HEK293 (cell line): Measurements from ENCODE around the gene MEX3C.

Source experiments
- GLIS2 ChIP-seq: fragments of 450-650 bp; formaldehyde crosslinking; IDR thresholded peaks from 2 replicates; pipeline ENCODE4 v1.5.1; 2016; ENCODE audit warnings: missing biosample characterization, missing genetic modification characterization
- HOXC10 ChIP-seq: sonication (generic); formaldehyde crosslinking; IDR thresholded peaks from 2 replicates; pipeline ENCODE4 v1.8.1; 2023; ENCODE audit warnings: mild to moderate bottlenecking, missing genetic modification reagents
- HOXD13 ChIP-seq: sonication (generic); formaldehyde crosslinking; IDR thresholded peaks from 2 replicates; pipeline ENCODE4 v1.8.0; 2022; ENCODE audit warnings: missing genetic modification reagents, borderline replicate concordance
- KLF1 ChIP-seq: fragments of 450-650 bp; formaldehyde crosslinking; IDR thresholded peaks from 2 replicates; pipeline ENCODE4 v1.5.1; 2016; ENCODE audit warnings: missing biosample characterization, missing genetic modification characterization
- KLF16 ChIP-seq: fragments of 450-650 bp; formaldehyde crosslinking; IDR thresholded peaks from 2 replicates; pipeline ENCODE4 v1.5.1; 2017; ENCODE audit warnings: missing biosample characterization, missing genetic modification characterization
- MZF1 ChIP-seq: fragments of 450-650 bp; formaldehyde crosslinking; IDR thresholded peaks from 2 replicates; pipeline ENCODE4 v1.5.1; 2017; ENCODE audit warnings: missing biosample characterization, missing genetic modification characterization, borderline replicate concordance
- SP3 ChIP-seq: fragments of 450-650 bp; formaldehyde crosslinking; IDR thresholded peaks from 2 replicates; pipeline ENCODE4 v1.5.1; 2016; ENCODE audit warnings: missing biosample characterization, missing genetic modification characterization
- SP7 ChIP-seq: fragments of 450-650 bp; formaldehyde crosslinking; IDR thresholded peaks from 2 replicates; pipeline ENCODE4 v1.5.1; 2016; ENCODE audit warnings: missing biosample characterization, missing genetic modification characterization
- ZEB2 ChIP-seq: fragments of 450-650 bp; formaldehyde crosslinking; IDR thresholded peaks from 2 replicates; pipeline ENCODE4 v1.5.1; 2016; ENCODE audit warnings: missing biosample characterization, missing genetic modification characterization
- ZIC2 ChIP-seq: fragments of 450-650 bp; formaldehyde crosslinking; IDR thresholded peaks from 2 replicates; pipeline ENCODE4 v1.5.1; 2016; ENCODE audit warnings: missing biosample characterization, missing genetic modification characterization
- ZNF133 ChIP-seq: fragments of 450-650 bp; formaldehyde crosslinking; IDR thresholded peaks from 2 replicates; pipeline ENCODE4 v1.5.1; 2016; ENCODE audit warnings: missing biosample characterization, missing genetic modification characterization
- ZNF146 ChIP-seq: fragments of 450-650 bp; formaldehyde crosslinking; IDR thresholded peaks from 2 replicates; pipeline ENCODE4 v1.5.1; 2016; ENCODE audit warnings: missing biosample characterization, missing genetic modification characterization
- ZNF324 ChIP-seq: fragments of 450-650 bp; formaldehyde crosslinking; IDR thresholded peaks from 2 replicates; pipeline ENCODE4 v1.5.1; 2016; ENCODE audit warnings: missing biosample characterization, missing genetic modification characterization
- ZNF335 ChIP-seq: fragments of 450-650 bp; formaldehyde crosslinking; conservative IDR thresholded peaks from 2 replicates; pipeline ENCODE4 v1.5.1; 2016; ENCODE audit warnings: missing biosample characterization, missing genetic modification characterization
- ZNF501 ChIP-seq: fragments of 450-650 bp; formaldehyde crosslinking; IDR thresholded peaks from 2 replicates; pipeline ENCODE4 v1.5.1; 2016; ENCODE audit warnings: missing biosample characterization, missing genetic modification characterization
- ZNF529 ChIP-seq: fragments of 450-650 bp; formaldehyde crosslinking; IDR thresholded peaks from 2 replicates; pipeline ENCODE4 v1.5.1; 2017; ENCODE audit warnings: missing genetic modification characterization, missing biosample characterization; ENCODE audit not compliant: insufficient replicate concordance
- ZNF560 ChIP-seq: fragments of 450-650 bp; formaldehyde crosslinking; IDR thresholded peaks from 2 replicates; pipeline ENCODE4 v1.5.1; 2017; ENCODE audit warnings: missing biosample characterization, missing genetic modification characterization, borderline replicate concordance
- ZNF660 ChIP-seq: fragments of 450-650 bp; IDR thresholded peaks from 2 replicates; pipeline ENCODE4 v1.5.1; 2018; ENCODE audit warnings: missing biosample characterization, mild to moderate bottlenecking, missing genetic modification characterization
- ZNF768 ChIP-seq: fragments of 450-650 bp; formaldehyde crosslinking; IDR thresholded peaks from 2 replicates; pipeline ENCODE4 v1.5.1; 2018; ENCODE audit warnings: missing biosample characterization, mild to moderate bottlenecking, missing genetic modification characterization
- ZNF785 ChIP-seq: fragments of 450-650 bp; formaldehyde crosslinking; IDR thresholded peaks from 2 replicates; pipeline ENCODE4 v1.5.1; 2016; ENCODE audit warnings: missing biosample characterization, missing genetic modification characterization
- ZNF830 ChIP-seq: fragments of 450-650 bp; IDR thresholded peaks from 2 replicates; pipeline ENCODE4 v1.5.0; 2018; ENCODE audit warnings: missing biosample characterization, missing genetic modification characterization, low read depth, mild to moderate bottlenecking, moderate library complexity
- TF ChIP-seq, protein P1 (sequence below): fragments of 450-650 bp; formaldehyde crosslinking; optimal IDR thresholded peaks from 2 replicates; pipeline ENCODE3; 2016; ENCODE audit warnings: missing biosample characterization, mild to moderate bottlenecking, missing genetic modification characterization
- TF ChIP-seq, protein P2 (sequence below): fragments of 450-650 bp; formaldehyde crosslinking; IDR thresholded peaks from 2 replicates; pipeline ENCODE4 v1.5.1; 2016; ENCODE audit warnings: missing biosample characterization, missing genetic modification characterization
- TF ChIP-seq, protein P3 (sequence below): fragments of 450-650 bp; formaldehyde crosslinking; IDR thresholded peaks from 2 replicates; pipeline ENCODE4 v1.5.1; 2016; ENCODE audit warnings: missing biosample characterization, missing genetic modification characterization
- TF ChIP-seq, protein P4 (sequence below): fragments of 450-650 bp; formaldehyde crosslinking; IDR thresholded peaks from 2 replicates; pipeline ENCODE4 v1.5.1; 2016; ENCODE audit warnings: missing biosample characterization, missing genetic modification characterization
- TF ChIP-seq, protein P5 (sequence below): fragments of 450-650 bp; IDR thresholded peaks from 2 replicates; pipeline ENCODE4 v1.5.1; 2018; ENCODE audit warnings: missing biosample characterization, missing genetic modification characterization
- TF ChIP-seq, protein P6 (sequence below): fragments of 450-650 bp; formaldehyde crosslinking; IDR thresholded peaks from 2 replicates; pipeline ENCODE4 v1.5.1; 2016; ENCODE audit warnings: missing biosample characterization, missing genetic modification characterization
- TF ChIP-seq, protein P7 (sequence below): fragments of 450-650 bp; formaldehyde crosslinking; IDR thresholded peaks from 2 replicates; pipeline ENCODE4 v1.5.1; 2016; ENCODE audit warnings: missing biosample characterization, missing genetic modification characterization

MEX3C gene

DNA sequence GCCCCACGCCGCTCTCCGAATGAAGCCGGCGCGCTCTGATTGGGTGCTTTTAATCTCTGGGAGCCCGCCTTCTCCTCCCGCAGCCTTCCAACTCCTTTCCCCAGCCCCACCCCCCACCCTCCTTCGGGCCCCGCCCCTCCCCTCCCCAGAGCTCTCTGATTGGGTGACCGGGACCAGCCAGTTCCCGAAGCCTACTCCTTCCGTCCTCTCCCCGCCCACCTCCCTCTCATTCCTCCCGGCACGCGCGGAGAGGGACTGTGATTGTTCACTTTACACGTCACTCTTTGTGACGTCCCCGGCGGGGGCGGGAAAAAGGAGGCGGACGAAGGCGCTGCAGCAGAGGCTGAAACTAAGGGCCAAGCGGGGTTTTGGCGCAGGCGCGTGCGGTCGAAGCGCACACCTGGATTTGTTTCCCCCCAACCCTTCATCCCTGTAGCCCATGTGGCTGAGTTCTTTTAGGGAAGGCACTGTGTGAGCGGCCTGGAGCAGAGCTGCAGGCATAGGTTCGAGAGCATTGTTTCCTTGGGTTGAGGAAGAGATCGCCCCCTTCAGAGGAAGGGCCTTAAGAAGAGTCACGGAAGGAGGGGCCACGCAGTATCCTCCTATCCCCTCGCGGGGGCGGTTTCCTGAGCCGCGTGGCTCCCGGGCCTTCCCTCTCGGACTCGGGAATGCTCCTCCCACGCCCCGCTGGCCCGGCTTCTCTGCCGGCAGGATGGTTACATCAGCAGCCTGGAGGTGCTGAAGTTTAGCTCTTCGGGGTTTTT lies at the start of gene MEX3C (continued):
- TF ChIP-seq, protein P1, sequence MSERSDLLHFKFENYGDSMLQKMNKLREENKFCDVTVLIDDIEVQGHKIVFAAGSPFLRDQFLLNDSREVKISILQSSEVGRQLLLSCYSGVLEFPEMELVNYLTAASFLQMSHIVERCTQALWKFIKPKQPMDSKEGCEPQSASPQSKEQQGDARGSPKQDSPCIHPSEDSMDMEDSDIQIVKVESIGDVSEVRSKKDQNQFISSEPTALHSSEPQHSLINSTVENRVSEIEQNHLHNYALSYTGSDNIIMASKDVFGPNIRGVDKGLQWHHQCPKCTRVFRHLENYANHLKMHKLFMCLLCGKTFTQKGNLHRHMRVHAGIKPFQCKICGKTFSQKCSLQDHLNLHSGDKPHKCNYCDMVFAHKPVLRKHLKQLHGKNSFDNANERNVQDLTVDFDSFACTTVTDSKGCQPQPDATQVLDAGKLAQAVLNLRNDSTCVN, result peak; percentile 53
- peak; percentile 98 for TF ChIP-seq SP3 (tag by site-specific recombination)
- no peak for TF ChIP-seq ZNF529 (tag by site-specific recombination)
- TF ChIP-seq, protein P2, sequence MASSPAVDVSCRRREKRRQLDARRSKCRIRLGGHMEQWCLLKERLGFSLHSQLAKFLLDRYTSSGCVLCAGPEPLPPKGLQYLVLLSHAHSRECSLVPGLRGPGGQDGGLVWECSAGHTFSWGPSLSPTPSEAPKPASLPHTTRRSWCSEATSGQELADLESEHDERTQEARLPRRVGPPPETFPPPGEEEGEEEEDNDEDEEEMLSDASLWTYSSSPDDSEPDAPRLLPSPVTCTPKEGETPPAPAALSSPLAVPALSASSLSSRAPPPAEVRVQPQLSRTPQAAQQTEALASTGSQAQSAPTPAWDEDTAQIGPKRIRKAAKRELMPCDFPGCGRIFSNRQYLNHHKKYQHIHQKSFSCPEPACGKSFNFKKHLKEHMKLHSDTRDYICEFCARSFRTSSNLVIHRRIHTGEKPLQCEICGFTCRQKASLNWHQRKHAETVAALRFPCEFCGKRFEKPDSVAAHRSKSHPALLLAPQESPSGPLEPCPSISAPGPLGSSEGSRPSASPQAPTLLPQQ (tag by site-specific recombination), result peak; percentile 97
- TF ChIP-seq MZF1, result 0 out of 2 replicates have a peak, but pooled peaks have one; percentile 11
- peak; percentile 80 for TF ChIP-seq GLIS2
- TF ChIP-seq ZNF501 (tag by site-specific recombination), result peak; percentile 90
- TF ChIP-seq, protein P3, sequence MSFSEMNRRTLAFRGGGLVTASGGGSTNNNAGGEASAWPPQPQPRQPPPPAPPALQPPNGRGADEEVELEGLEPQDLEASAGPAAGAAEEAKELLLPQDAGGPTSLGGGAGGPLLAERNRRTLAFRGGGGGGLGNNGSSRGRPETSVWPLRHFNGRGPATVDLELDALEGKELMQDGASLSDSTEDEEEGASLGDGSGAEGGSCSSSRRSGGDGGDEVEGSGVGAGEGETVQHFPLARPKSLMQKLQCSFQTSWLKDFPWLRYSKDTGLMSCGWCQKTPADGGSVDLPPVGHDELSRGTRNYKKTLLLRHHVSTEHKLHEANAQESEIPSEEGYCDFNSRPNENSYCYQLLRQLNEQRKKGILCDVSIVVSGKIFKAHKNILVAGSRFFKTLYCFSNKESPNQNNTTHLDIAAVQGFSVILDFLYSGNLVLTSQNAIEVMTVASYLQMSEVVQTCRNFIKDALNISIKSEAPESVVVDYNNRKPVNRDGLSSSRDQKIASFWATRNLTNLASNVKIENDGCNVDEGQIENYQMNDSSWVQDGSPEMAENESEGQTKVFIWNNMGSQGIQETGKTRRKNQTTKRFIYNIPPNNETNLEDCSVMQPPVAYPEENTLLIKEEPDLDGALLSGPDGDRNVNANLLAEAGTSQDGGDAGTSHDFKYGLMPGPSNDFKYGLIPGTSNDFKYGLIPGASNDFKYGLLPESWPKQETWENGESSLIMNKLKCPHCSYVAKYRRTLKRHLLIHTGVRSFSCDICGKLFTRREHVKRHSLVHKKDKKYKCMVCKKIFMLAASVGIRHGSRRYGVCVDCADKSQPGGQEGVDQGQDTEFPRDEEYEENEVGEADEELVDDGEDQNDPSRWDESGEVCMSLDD (tag by site-specific recombination), result peak; percentile 56; the same call in 1 of the 2 replicates
- TF ChIP-seq KLF1 (tag by site-specific recombination), result peak; percentile 50; the same call in 1 of the 2 replicates
- TF ChIP-seq, protein P4, sequence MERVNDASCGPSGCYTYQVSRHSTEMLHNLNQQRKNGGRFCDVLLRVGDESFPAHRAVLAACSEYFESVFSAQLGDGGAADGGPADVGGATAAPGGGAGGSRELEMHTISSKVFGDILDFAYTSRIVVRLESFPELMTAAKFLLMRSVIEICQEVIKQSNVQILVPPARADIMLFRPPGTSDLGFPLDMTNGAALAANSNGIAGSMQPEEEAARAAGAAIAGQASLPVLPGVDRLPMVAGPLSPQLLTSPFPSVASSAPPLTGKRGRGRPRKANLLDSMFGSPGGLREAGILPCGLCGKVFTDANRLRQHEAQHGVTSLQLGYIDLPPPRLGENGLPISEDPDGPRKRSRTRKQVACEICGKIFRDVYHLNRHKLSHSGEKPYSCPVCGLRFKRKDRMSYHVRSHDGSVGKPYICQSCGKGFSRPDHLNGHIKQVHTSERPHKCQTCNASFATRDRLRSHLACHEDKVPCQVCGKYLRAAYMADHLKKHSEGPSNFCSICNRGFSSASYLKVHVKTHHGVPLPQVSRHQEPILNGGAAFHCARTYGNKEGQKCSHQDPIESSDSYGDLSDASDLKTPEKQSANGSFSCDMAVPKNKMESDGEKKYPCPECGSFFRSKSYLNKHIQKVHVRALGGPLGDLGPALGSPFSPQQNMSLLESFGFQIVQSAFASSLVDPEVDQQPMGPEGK, result peak; percentile 79
- peak; percentile 67 for TF ChIP-seq ZNF660
- TF ChIP-seq ZNF335, result peak; percentile 95
- TF ChIP-seq ZNF146, result no peak
- TF ChIP-seq, protein P5, sequence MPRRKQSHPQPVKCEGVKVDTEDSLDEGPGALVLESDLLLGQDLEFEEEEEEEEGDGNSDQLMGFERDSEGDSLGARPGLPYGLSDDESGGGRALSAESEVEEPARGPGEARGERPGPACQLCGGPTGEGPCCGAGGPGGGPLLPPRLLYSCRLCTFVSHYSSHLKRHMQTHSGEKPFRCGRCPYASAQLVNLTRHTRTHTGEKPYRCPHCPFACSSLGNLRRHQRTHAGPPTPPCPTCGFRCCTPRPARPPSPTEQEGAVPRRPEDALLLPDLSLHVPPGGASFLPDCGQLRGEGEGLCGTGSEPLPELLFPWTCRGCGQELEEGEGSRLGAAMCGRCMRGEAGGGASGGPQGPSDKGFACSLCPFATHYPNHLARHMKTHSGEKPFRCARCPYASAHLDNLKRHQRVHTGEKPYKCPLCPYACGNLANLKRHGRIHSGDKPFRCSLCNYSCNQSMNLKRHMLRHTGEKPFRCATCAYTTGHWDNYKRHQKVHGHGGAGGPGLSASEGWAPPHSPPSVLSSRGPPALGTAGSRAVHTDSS (tag by site-specific recombination), result peak; percentile 74; the same call in 1 of the 2 replicates
- no peak for TF ChIP-seq ZNF830 (tag by site-specific recombination)
- TF ChIP-seq ZEB2 (tag by site-specific recombination), result peak; percentile 87
- TF ChIP-seq, protein P6, sequence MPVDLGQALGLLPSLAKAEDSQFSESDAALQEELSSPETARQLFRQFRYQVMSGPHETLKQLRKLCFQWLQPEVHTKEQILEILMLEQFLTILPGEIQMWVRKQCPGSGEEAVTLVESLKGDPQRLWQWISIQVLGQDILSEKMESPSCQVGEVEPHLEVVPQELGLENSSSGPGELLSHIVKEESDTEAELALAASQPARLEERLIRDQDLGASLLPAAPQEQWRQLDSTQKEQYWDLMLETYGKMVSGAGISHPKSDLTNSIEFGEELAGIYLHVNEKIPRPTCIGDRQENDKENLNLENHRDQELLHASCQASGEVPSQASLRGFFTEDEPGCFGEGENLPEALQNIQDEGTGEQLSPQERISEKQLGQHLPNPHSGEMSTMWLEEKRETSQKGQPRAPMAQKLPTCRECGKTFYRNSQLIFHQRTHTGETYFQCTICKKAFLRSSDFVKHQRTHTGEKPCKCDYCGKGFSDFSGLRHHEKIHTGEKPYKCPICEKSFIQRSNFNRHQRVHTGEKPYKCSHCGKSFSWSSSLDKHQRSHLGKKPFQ, result no peak
- 0 out of 2 replicates have a peak, but pooled peaks have one; percentile 29 for TF ChIP-seq ZIC2 (tag by site-specific recombination)
- TF ChIP-seq ZNF133 (tag by site-specific recombination), result no peak
- no peak for TF ChIP-seq HOXC10
- no peak for TF ChIP-seq ZNF560 (tag by site-specific recombination)
- TF ChIP-seq SP7 (tag by site-specific recombination), result peak; percentile 73
- TF ChIP-seq KLF16, result peak; percentile 76
- TF ChIP-seq, protein P7, sequence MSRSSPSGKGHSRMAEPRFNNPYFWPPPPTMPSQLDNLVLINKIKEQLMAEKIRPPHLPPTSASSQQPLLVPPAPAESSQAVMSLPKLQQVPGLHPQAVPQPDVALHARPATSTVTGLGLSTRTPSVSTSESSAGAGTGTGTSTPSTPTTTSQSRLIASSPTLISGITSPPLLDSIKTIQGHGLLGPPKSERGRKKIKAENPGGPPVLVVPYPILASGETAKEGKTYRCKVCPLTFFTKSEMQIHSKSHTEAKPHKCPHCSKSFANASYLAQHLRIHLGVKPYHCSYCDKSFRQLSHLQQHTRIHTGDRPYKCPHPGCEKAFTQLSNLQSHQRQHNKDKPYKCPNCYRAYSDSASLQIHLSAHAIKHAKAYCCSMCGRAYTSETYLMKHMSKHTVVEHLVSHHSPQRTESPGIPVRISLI (tag by site-specific recombination), result no peak; the same call in 1 of the 2 replicates
- no peak for TF ChIP-seq HOXD13
- peak; percentile 60; the same call in 1 of the 2 replicates for TF ChIP-seq ZNF324 (tag by site-specific recombination)
- TF ChIP-seq ZNF785 (tag by site-specific recombination), result 0 out of 2 replicates have a peak, but pooled peaks have one; percentile 29
- TF ChIP-seq ZNF768 (tag by site-specific recombination), result no peak
